Measurements from ENCODE around the gene SSBP3. TPM values are rescaled to one million over a fixed set of nuclear protein-coding genes. Genes with fewer than 3 reads are reported as not detected.

Gene SSBP3
- total RNA-seq, 1 experiment from 2014 or later = 37.5 TPM

GRCh38 chr1:54415533-54415932 lies 9.3 kb upstream of the SSBP3 start (continued):
- TF ChIP-seq REST (IDR thresholded peaks at IDR 0.05; ENCODE audit: low read depth) = no peak
- TF ChIP-seq TCF7L2 (IDR thresholded peaks at IDR 0.05; ENCODE audit: borderline replicate concordance, extremely low read depth, insufficient read depth, insufficient read length) = no peak

- CTCF ChIA-PET = no interaction called here
Measured at GRCh38 chr1:54413732-54414131, 7.5 kb upstream of the SSBP3 start.

More at GRCh38 chr1:54413732-54414131, 7.5 kb upstream of the SSBP3 start:
- Histone ChIP-seq H3K79me2 (ENCODE audit: insufficient read depth, low read length) (no peaks in the 10 kb centered on the region), H2AFZ (ENCODE audit: low read depth, low read length, poor library complexity, severe bottlenecking) (no peak overlapping the region), H4K20me1 (ENCODE audit: insufficient read depth) (no peaks in the 10 kb centered on the region), H3K27me3 (ENCODE audit: insufficient read depth, low read length) (peaks cover 18% of the 10 kb centered on the region; the same call in 1 of the 2 replicates), H3K9me2 (ENCODE audit: insufficient read depth) (no peaks in the 10 kb centered on the region), H3K4me2 (ENCODE audit: low read length) (no peak overlapping the region), H3K9ac (ENCODE audit: low read length) (no peak overlapping the region), H3K36me3 (ENCODE audit: control insufficient read depth in 1 of 2, insufficient read depth in 2 of 2, low read length in 2 of 2) (no peaks in the 10 kb centered on the region), H3K9me3 (ENCODE audit: control insufficient read depth in 1 of 2, insufficient read depth in 1 of 2, low read depth in 1 of 2, low read length in 2 of 2) (no peaks in the 10 kb centered on the region), H3K4me1 (ENCODE audit: control insufficient read depth in 1 of 2, insufficient read depth in 2 of 2, low read length in 2 of 2) (peaks cover 14% of the 10 kb centered on the region in 2 experiments), H3K27ac (ENCODE audit: low read depth, low read length) (no peak overlapping the region), H3K4me3 (replicated peaks in 1 of 2; ENCODE audit: low read depth in 1 of 2, low read length in 2 of 2) (no peak overlapping the region)
- TF ChIP-seq POLR2A (IDR thresholded peaks at IDR 0.05; ENCODE audit: borderline replicate concordance, extremely low read depth, insufficient read depth, insufficient read length) = no peak
- no peak for TF ChIP-seq POLR2AphosphoS5 (IDR thresholded peaks at IDR 0.05; ENCODE audit: low read depth, low read length)
- TF ChIP-seq EZH2phosphoT487 (IDR thresholded peaks at IDR 0.05; ENCODE audit: borderline replicate concordance) = no peak
- TF ChIP-seq SRF (IDR thresholded peaks at IDR 0.05; ENCODE audit: low read depth) = no peak
- TF ChIP-seq FOSL1 (IDR thresholded peaks at IDR 0.05; ENCODE audit: low read depth) = no peak
- TF ChIP-seq TCF7L2 (IDR thresholded peaks at IDR 0.05; ENCODE audit: borderline replicate concordance, extremely low read depth, insufficient read depth, insufficient read length) = no peak
- TF ChIP-seq ATF3 (IDR thresholded peaks at IDR 0.05) = no peak
- TF ChIP-seq MAX (IDR thresholded peaks at IDR 0.05) = no peak
- TF ChIP-seq ZBTB33 (IDR thresholded peaks at IDR 0.05; ENCODE audit: extremely low read depth, insufficient replicate concordance, low read length) = no peak
- no peak for TF ChIP-seq CBX3 (IDR thresholded peaks at IDR 0.05; ENCODE audit: low read depth)
- no peak for TF ChIP-seq YY1 (IDR thresholded peaks at IDR 0.05; ENCODE audit: extremely low read depth, insufficient replicate concordance, low read depth, low read length)
- TF ChIP-seq SIN3A (IDR thresholded peaks at IDR 0.05; ENCODE audit: low read depth) = no peak
- TF ChIP-seq ZNF274 (IDR thresholded peaks at IDR 0.05; ENCODE audit: low read depth, low read length) = no peak
- TF ChIP-seq CEBPB (IDR thresholded peaks at IDR 0.05; ENCODE audit: low read depth) = no peak
- no TSS peak for BruUV-seq (replicated peaks)
- DNase-seq (ENCODE audit: low read depth, low spot score) (no peak), ATAC-seq (no peak)
- intact Hi-C loops (cut with micrococcal nuclease) = no loop called here
- ChIA-PET RAD21 (ENCODE audit: low non-redundant PET in 1 of 2, low total read pairs in 2 of 2, uncharacterized antibody in 2 of 2, unreplicated experiment in 2 of 2) (no interaction called here), POLR2A (no interaction called here)
